GM15510 (cell line): Measurements from ENCODE around the gene PHETA1.

Experiments
- POLR2A ChIP-seq: IDR thresholded peaks from 3 replicates; pipeline ENCODE4 v1.6.1; 2011; ENCODE audit warnings: borderline replicate concordance; ENCODE audit not compliant: insufficient read length; ENCODE audit errors: extremely low read depth

The PHETA1 gene, protein sequence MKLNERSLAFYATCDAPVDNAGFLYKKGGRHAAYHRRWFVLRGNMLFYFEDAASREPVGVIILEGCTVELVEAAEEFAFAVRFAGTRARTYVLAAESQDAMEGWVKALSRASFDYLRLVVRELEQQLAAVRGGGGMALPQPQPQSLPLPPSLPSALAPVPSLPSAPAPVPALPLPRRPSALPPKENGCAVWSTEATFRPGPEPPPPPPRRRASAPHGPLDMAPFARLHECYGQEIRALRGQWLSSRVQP

DNA sequence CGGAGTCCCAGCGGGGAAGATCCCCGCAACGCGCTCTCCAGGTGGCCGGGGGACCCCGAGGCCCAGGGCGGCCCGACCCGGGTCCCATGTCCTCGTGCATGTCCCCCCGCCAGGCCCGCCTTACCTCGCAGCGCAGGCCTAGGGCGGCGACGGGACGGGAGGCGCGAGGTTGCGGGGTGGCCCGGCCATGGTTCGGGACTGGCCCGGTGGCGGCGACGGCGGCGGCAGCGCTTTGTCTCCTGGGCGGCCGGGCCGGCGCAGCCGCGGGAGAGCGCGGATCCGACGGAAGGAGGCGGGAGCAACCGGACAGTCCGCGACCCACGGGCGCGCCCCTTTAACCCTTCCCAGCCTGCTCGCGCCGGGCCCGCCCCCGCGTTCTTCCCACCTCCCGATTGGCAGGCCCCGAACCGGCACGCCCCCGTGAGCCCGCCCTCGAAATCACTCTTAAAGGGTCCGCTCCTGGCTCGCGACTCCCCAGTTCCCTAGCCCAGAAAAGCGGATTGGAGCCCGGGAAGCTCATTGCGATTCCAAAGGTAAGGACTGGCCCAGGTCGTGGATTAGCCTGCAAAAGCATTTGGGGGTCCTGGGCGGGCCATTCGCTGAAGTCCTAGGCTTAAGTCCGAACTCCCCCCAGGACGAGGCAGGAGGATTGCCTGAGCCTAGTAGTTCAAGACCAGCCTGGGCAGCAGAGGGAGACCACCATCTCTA is at the start of gene PHETA1:
TSS of gene PHETA1 (minus strand) at position 308 of the 708 bp plus-strand sequence. CDS start 5,668 bp downstream, outside the sequence.
- TF ChIP-seq POLR2A = peak; percentile 45

DNA sequence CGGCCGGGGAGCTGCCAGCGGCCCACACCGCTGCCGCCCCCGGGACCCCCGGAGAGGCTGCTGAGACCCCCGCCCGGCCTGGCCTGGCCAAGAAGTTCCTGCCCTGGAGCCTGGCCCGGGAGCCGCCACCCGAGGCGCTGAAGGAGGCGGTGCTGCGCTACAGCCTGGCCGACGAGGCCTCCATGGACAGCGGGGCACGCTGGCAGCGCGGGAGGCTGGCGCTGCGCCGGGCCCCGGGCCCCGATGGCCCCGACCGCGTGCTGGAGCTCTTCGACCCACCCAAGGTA is 49.6 kb upstream of the PHETA1 start:
- TF ChIP-seq POLR2A = no peak

DNA sequence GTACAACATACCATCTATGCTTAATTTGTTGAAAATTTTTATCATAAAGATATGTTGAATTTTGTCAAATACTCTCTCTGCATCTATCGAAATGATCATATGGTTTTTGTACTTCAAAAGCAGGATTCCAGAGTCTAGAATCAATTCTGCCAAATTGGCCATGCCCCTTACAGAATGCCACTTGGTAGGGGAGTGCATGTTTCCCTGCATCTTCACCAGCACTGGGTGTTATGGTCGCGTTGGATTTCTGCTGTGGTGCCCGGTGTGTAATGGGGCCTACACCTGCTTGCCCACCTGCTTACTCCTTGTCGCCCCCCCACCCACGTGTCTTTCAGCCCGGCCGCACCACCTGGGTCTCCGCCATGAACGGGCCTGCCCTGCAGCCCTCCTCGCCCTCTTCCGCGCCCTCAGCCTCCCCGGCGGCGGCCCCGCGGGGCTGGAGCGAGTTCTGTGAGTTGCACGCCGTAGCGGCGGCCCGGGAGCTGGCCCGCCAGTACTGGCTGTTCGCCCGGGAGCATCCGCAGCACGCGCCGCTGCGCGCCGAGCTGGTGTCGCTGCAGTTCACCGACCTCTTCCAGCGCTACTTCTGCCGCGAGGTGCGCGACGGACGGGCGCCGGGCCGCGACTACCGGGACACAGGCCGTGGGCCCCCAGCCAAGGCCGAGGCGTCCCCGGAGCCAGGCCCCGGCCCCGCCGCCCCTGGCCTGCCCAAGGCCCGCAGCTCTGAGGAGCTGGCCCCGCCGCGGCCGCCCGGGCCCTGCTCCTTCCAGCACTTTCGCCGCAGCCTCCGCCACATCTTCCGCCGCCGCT is 49.1 kb upstream of the PHETA1 start:
- TF ChIP-seq POLR2A = no peak

DNA sequence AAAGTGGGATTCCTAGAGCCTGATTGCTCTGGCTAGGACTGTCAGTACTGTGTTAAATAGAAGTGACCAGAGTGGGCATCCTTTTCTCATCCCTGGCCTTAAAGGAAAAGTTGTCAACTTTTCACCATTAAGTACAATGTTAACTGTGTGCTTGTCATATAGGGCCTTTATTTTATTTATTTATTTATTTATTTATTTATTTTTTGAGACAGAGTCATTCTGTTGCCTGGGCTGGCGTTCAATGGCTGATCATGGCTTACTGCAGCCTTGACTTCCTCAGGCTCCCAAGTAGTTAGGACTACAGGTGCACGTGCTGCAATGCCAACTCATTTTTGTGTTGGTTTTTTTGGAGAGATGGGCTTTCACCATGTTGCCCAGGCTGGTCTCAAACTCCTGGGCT is 48.4 kb upstream of the PHETA1 start:
- no peak for TF ChIP-seq POLR2A

DNA sequence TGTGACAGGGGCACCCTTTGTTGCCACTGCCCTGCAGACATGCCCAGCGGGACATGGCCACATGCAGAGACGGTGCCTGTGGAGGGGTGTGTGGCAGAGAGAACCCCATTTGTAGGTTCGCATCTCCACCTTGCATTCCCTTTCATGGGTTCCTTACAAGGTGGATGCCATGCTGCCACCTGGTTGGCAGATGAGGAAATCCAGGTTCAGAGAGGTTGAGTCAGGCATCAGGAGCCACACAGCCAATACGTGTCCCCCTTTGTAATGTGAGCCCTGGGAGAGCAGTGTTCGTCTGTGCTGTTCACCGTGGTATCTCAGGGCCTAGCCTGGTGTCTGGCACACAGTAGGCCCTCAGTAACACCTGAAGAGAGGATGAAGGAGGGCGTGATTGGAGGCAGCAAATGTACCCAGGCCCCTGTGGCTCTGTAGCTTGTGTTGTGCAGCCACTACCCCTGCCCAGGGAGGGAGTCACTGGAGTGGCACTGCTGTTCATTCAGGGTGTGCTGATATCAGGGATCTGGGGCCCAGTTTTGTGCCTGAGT is 45.9 kb upstream of the PHETA1 start:
- no peak for TF ChIP-seq POLR2A

DNA sequence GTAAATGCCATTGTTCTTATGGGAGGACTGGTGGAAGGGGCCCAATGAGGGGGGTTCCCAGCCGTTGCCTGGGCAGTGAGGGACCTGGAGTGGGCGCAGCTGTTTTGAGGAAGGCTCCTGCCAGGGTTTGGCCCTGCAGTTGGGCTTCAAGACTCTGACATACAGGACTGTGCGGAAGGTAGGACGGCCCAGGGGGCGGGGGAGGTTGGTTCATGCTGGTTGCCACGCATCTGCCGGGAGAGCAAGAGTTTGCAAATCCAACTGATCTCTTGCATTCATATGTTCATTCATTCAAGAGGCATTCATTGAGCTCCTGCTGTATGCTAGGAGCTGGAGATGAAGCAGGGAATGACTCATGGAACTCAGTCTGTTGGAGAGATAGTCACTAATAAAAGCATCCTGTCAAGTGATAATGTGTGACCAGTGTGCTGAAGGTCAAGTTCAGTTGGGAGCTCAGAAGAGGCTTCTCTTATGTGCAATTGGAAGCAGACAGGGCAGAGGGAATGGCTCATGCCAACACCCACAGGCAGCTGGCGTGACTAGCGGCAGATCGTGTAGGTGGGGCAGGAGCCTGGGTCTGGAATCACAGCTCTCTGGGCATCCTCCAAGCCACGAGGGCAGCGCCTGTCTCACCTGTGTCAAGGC is 44.7 kb upstream of the PHETA1 start:
- no peak for TF ChIP-seq POLR2A

DNA sequence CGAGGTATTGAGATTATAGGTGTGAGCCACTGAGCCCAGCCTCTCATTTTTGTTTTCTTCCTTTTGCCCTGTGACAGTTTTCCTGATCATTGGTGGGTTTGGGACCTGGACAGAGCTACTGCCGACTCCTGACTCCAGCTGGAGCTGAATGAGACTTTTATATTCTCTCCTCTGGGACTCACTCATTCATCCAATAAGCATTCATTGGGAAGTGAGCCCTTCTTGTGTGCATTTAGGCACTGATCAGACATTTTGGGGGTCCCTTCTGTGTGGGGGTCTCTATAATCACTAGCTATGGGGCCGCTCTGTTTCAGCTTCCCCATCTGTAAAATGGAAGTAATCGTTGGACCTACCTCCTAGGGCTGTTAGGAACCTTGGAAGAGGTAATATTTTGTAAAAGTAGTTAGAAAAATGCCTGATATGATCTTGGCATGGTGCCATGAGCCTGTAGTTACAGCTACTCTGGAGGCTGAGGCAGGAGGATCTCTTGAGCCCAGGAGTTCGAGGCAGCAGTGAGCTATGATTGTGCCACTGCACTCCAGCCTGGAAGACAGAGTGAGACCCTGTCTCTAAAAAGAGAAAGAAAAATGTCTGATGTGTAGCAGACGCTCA is 44.0 kb upstream of the PHETA1 start:
- TF ChIP-seq POLR2A = no peak

DNA sequence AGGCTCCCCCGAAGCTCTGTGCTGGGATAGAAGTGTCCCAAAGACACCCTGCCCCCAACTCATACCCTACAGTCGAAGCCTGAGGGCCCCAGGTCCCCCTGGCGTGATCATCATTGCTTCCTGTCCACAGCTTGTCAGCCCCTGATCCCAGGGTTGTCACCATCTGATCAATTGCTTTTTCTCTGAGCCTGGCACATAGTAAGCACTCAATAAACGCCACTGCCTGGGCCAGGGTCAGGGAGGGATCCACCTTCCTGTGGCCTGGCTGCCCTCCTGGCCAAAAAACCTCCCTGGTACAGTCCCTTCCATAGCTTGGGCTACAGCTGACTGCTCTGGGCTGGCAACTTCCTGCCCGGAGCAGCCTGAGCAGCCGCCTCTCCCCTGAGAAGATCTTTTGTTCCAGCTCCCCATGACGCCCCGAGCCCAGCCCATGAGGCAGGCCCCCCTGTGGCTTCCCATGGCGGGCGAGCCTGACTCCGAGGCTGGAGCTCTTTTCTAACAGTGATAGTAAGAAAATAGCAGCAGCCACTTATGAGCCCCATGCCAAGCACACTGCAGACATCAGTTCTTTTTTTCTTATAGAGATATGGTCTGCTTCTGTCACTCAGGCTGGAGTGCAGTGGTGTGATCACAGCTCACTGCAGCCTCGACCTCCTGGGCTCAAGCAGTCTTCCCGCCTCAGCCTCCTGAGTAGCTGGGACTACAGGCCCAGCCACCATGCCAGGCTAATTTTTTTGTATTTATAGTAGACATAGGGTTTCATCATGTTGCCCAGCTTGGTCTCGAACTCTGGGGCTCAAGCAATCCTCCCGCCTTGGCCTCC is 43.3 kb upstream of the PHETA1 start:
- no peak for TF ChIP-seq POLR2A

DNA sequence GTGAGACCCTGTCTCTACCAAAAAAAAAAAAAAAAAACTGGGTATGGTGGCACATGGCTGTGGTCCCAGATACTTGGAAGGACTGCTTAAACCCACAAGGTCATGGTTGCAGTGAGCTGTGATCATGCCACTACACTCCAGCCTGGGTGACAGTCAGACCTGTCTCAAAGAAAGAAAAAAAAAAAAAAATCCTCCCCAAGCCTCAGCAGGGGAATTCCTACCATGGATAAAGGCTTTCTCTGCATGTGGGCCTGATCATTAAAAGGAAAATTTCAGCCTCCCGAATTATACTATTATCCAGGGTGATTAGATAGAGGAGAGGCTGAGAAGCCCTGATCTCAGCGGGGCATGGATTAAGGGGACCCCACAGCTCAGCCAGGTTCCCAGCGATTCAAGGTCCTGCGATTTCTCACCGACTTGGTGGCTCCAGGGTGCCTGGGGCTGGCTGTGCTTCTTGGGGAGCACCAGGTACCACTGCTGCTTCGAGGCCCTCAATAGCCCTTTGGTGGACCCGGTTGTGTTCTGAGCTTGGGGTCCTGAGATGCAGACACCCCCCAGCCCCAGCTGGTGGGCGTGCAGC is 42.4 kb upstream of the PHETA1 start:
- no peak for TF ChIP-seq POLR2A

DNA sequence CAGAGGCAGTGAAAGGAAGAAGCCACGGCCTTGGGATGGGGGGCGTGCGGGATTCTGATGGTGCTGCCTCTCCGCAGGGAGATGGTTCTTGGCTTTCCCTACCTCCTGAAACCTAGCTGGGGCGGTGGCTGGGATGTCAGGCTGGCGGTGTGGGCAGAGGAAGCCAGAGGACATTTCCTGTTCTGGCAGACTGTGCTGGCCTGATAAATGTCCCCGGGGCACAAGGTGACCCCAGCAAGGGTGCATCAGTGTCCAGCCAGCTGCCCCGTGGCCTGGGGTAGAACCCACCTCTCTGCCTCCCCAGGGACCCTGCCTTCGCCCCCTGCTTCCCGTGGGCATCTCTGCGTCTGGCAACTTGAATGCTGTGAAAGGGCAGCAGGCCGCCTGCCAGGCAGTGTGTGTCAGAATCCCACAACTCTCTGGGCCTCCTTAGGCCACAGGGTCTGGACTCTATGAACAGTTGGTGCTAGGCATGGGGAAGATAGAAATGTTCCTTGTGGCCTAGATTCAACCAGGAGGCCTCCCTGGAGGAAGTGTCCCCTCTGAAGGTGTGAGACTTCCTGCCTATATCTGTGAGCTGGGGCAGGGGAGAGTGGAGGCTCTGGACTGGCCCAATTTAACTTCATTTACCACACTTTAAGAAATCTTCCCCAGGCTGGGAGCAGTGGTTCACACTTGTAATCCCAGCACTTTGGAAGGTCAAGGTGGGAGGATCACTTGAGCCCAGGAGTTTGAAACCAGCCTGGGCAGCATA is 41.7 kb upstream of the PHETA1 start:
- TF ChIP-seq POLR2A = no peak

DNA sequence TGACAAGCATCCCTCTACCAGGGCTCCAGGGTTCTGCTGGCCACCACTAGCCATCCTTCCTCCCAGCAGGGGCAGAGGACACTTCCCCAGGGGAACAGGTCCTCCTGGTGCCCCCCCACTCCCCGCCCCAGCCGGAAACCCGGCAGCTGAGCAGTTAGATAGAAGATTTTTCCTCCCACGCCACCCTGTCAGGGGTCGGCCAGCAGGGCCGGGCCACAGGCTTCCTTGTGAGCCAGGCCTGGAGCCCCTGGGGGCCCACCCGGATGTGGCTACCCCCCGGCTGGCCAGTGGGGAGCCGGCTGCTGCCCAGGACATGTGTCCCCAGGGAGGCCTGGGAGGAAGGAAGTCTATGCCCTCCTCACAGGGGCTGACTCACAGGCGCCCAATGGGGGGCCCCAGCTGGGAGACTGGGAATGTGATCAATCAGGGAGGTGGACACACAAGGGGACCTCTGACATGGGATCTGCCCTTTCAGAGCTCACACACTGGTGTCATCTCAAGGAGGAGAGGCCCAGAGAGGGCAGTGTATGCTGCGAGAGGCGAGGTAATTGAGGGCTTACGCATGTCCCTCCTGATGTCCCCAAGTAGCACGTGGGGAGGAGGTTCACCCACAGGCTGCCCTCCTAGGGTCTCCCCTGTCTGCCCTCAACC is 41.0 kb upstream of the PHETA1 start:
- no peak for TF ChIP-seq POLR2A

DNA sequence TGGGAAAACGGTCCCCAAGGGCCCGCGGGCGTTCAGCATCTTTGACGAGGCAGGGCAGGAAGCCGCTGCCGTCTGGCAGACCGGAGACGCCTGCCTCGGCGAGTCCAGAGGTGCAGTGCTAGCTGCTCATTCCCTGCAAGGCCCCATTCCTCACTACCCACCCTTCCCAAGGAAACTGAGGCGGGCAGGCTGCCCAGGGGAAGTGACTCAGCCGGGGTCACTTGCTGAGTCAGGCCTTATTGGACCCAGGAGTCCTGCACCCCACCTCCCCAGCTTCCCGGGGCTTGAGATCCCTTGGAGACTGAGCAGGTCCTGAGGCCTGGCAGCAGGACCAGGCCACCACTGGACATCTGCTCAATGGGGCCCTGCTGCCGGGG is 40.5 kb upstream of the PHETA1 start:
- TF ChIP-seq POLR2A = peak; percentile 14

DNA sequence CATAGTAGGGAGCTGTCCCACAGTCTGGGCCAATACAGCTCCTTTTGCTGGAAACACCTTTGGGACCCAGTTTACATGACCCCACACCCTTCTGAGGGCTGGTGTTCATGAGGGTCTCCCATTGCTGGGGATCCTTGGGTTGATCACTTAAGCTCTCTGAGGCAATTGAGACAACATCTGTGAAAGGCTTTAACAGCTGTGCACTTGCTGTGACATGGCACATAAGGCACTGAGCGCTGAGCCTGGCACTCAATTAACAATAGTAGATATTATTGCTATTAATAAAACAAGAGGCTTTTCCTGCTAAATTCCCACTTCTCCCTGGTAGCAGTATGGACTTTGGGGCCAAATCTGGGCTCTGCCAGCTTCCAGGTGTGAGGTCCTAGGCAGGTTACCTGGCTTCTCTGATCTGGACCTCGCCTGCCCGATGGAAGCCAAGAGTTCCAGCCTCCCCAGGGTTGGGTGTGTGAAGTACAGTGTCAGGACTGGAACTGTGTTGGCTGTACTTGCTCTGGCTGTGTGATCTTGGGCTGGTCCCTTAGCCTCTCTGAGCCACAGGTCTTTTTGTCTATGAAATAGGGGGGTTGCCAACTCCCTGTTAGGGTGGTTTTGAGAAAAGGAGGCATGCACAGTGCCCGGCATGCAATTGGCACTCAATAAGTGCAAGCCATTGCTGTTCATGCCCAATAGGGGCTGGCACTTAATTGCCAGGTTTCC is 39.9 kb upstream of the PHETA1 start:
- TF ChIP-seq POLR2A = no peak

DNA sequence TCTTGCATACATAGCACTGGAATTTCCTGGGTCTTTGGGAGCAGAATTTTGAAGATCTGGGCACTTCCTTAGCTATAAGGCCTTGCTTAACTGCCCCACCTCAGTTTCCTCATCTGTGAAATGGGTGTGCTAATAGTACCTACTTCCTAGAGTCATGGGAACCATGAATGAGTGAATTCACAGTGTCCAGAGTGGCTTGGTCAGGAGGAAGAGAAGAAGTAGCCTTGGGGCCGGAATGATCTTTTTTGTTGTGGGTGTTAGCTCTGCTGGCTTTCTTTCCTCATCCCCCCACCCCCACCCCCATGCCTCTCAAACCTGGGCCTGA is 39.2 kb upstream of the PHETA1 start:
- no peak for TF ChIP-seq POLR2A
